Measurements from ENCODE around the gene ZKSCAN4. TPM values are rescaled to one million over a fixed set of nuclear protein-coding genes. Genes with fewer than 3 reads are reported as not detected.

ZKSCAN4 gene
- polyA plus RNA-seq, 1 of the 3 experiments (the other 2 are of a cell fraction), result 2.9 TPM

GRCh38 chr6:28267695-28268059 lies 15.6 kb upstream of the ZKSCAN4 start:
- H3K27ac ChIP-seq (ENCODE audit: low read depth in 2 of 2, low read length in 1 of 2), result peak overlapping the region; percentile 71 to 96
- H3K9me3 ChIP-seq, result no peaks in the 10 kb centered on the region
- 10% methylated on average over 1 of the region's 1 CpG for WGBS (ENCODE audit: low lambda C conversion rate)
- peak overlapping the region; percentile 76 to 85 for H3K4me3 ChIP-seq (ENCODE audit: low read depth in 2 of 2, low read length in 1 of 2)
- CTCF ChIA-PET, result interaction anchor here (1.1 to 3.8 kb wide), 3 partner anchors 14 to 87 kb away, joined by 3 to 29 read pairs (median 4); partner anchors contain the start of genes PGBD1 and ZKSCAN4
- H4K20me1 ChIP-seq (ENCODE audit: insufficient read depth), result no peaks in the 10 kb centered on the region
- no peak for DNase-seq
- H3K9me2 ChIP-seq, result no peaks in the 10 kb centered on the region
- TF ChIP-seq IRF3 (IDR thresholded peaks at IDR 0.05; ENCODE audit: low read depth, low read length) (no peak), ELF1 (IDR thresholded peaks at IDR 0.05) (no peak), REST (IDR thresholded peaks at IDR 0.05; ENCODE audit: low read depth, low read length) (no peak), FOSL2 (IDR thresholded peaks at IDR 0.05; ENCODE audit: borderline replicate concordance, low read depth) (no peak), EP300 (IDR thresholded peaks at IDR 0.05; ENCODE audit: borderline replicate concordance in 1 of 2, low read depth in 1 of 2, low read length in 1 of 2) (no peak), MXI1 (IDR thresholded peaks at IDR 0.05; ENCODE audit: low read depth, low read length) (no peak), NRF1 (IDR thresholded peaks at IDR 0.05; ENCODE audit: low read depth, low read length) (no peak), CTCF (IDR thresholded peaks at IDR 0.05) (no peak), MEF2A (IDR thresholded peaks at IDR 0.05; ENCODE audit: borderline replicate concordance, low read depth) (no peak), TCF12 (IDR thresholded peaks at IDR 0.05) (no peak), NFIC (IDR thresholded peaks at IDR 0.05; ENCODE audit: borderline replicate concordance) (no peak), RCOR1 (IDR thresholded peaks at IDR 0.05; ENCODE audit: low read length) (no peak), CHD2 (IDR thresholded peaks at IDR 0.05; ENCODE audit: low read length, partially characterized antibody) (no peak), RAD21 (IDR thresholded peaks at IDR 0.05; ENCODE audit: low read length) (no peak), GABPA (IDR thresholded peaks at IDR 0.05; ENCODE audit: low read depth) (no peak)
- H3K27me3 ChIP-seq (ENCODE audit: insufficient read depth), result no peaks in the 10 kb centered on the region
- H3K36me3 ChIP-seq (replicated peaks in 1 of 2; ENCODE audit: control insufficient read depth in 1 of 2, insufficient read depth in 2 of 2, low read length in 1 of 2), result peaks cover 6 to 10% of the 10 kb centered on the region in 2 experiments
- peaks cover 25% of the 10 kb centered on the region for H3F3A ChIP-seq (replicated peaks; ENCODE audit: insufficient read depth)
- H2AFZ ChIP-seq (ENCODE audit: low read depth), result peak overlapping the region; percentile 94
- H3K79me2 ChIP-seq (ENCODE audit: insufficient read depth), result peaks cover 43% of the 10 kb centered on the region
- H3K9ac ChIP-seq, result peak overlapping the region; percentile 83
- H3K4me2 ChIP-seq, result peak overlapping the region; percentile 83
- POLR2A ChIA-PET, result interaction anchor here (0.7 to 2.7 kb wide), 11 partner anchors 13 to 132 kb away, joined by 3 to 29 read pairs (median 5); partner anchors contain the start of genes PGBD1, ZKSCAN3, ZKSCAN4 and ZKSCAN8
- peaks cover 0 to 10% of the 10 kb centered on the region in 2 experiments; a peak in 3 of 4 replicates for H3K4me1 ChIP-seq (ENCODE audit: control insufficient read depth in 1 of 2, insufficient read depth in 2 of 2, low read depth in 1 of 2, low read length in 1 of 2)

All from SK-N-SH (cell line).